ENCODE measurements around the gene PEAK3. TPM values are rescaled to one million over a fixed set of nuclear protein-coding genes. Genes with fewer than 3 reads are reported as not detected.

The PEAK3 gene
- total and polyA plus RNA-seq, 2 donors (not counting 1 experiment from before 2014, with no cell fraction given): 0.18 to 0.71 TPM

DNA sequence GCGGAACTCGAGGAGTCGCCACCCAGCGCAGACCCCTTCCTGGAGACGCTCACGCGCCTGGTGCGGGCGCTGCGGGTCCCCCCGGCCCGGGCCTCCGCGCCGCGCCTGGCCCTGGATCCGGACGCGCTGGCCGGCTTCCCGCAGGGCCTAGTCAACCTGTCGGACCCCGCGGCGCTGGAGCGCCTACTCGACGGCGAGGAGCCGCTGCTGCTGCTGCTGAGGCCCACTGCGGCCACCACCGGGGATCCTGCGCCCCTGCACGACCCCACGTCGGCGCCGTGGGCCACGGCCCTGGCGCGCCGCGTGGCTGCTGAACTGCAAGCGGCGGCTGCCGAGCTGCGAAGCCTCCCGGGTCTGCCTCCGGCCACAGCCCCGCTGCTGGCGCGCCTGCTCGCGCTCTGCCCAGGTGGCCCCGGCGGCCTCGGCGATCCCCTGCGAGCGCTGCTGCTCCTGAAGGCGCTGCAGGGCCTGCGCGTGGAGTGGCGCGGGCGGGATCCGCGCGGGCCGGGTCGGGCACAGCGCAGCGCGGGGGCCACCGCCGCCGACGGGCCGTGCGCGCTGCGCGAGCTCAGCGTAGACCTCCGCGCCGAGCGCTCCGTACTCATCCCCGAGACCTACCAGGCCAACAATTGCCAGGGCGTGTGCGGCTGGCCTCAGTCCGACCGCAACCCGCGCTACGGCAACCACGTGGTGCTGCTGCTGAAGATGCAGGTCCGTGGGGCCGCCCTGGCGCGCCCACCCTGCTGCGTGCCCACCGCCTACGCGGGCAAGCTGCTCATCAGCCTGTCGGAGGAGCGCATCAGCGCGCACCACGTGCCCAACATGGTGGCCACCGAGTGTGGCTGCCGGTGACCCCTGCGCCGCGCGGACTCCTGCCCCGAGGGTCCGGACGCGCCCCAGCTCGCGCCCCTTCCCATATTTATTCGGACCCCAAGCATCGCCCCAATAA lies 30.6 kb downstream of the PEAK3 start:
- H3K9me3 ChIP-seq (ENCODE audit: control extremely low read depth in 1 of 3, control insufficient read depth in 2 of 3, insufficient read depth in 1 of 3, low read length in 2 of 3): peaks cover 0 to 15% (median 0%) of the 10 kb centered on the region in 3 donors
- peak overlapping the region; percentile 26 for H3K27ac Mint-ChIP-seq
- intact Hi-C loops (cut with micrococcal nuclease): loop anchor here (2.0 to 5.0 kb wide), 2 partner anchors 15 to 36 kb away; partner anchors contain the start of genes PLEKHJ1 and SF3A2
- H3K27me3 ChIP-seq (replicated peaks in 1 of 4; ENCODE audit: control extremely low read depth in 1 of 4, control insufficient read depth in 3 of 4, insufficient read depth in 4 of 4, low read length in 3 of 4): peaks cover 0 to 38% (median 14%) of the 10 kb centered on the region in 4 experiments
- DNase-seq: peak; percentile 64
- H3K4me2 ChIP-seq (replicated peaks; ENCODE audit: low read depth, low read length, poor library complexity, severe bottlenecking): peak overlapping the region; percentile 100
- H3K27me3 Mint-ChIP-seq: no peaks in the 10 kb centered on the region
- ChIA-PET CTCF (interaction anchor here (0.9 to 6.3 kb wide), 6 partner anchors 11 to 95 kb away, joined by 3 to 63 read pairs (median 11); no protein-coding TSS in a partner anchor), POLR2A (interaction anchor here (0.6 to 8.8 kb wide), 6 partner anchors 9 to 24 kb away, joined by 3 to 134 read pairs (median 4); partner anchors contain the start of gene PLEKHJ1)
- peaks cover 8% of the 10 kb centered on the region for H3K79me2 ChIP-seq (ENCODE audit: control insufficient read depth, insufficient read depth, low read length)
- WGBS (ENCODE audit: insufficient coverage): 9% methylated on average over 125 of the region's 125 CpGs
- no peak overlapping the region for H3K27ac ChIP-seq (ENCODE audit: low read length in 2 of 2)
- peaks cover 31% of the 10 kb centered on the region for H3K4me1 Mint-ChIP-seq
- H3K9ac ChIP-seq (ENCODE audit: low read length): peak overlapping the region; percentile 72
- no peak for TF ChIP-seq EZH2 (IDR thresholded peaks at IDR 0.05; ENCODE audit: borderline replicate concordance, insufficient read depth, low read depth, low read length, poor library complexity, severe bottlenecking)
- TF ChIP-seq, protein P1, sequence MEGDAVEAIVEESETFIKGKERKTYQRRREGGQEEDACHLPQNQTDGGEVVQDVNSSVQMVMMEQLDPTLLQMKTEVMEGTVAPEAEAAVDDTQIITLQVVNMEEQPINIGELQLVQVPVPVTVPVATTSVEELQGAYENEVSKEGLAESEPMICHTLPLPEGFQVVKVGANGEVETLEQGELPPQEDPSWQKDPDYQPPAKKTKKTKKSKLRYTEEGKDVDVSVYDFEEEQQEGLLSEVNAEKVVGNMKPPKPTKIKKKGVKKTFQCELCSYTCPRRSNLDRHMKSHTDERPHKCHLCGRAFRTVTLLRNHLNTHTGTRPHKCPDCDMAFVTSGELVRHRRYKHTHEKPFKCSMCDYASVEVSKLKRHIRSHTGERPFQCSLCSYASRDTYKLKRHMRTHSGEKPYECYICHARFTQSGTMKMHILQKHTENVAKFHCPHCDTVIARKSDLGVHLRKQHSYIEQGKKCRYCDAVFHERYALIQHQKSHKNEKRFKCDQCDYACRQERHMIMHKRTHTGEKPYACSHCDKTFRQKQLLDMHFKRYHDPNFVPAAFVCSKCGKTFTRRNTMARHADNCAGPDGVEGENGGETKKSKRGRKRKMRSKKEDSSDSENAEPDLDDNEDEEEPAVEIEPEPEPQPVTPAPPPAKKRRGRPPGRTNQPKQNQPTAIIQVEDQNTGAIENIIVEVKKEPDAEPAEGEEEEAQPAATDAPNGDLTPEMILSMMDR (IDR thresholded peaks at IDR 0.05): no peak
- H3K4me1 ChIP-seq (ENCODE audit: control insufficient read depth in 2 of 2, insufficient read depth in 2 of 2, low read length in 2 of 2): peaks cover 40 to 49% of the 10 kb centered on the region in 2 donors
- H3K4me3 Mint-ChIP-seq: peak overlapping the region; percentile 88
- H3K4me3 ChIP-seq (ENCODE audit: control extremely low read depth in 1 of 5, extremely low read depth in 1 of 5, insufficient read depth in 1 of 5, low read depth in 2 of 5, low read length in 4 of 5): peak overlapping the region in 4 of 5 experiments; percentile 44 to 70 (median 58)
- peak overlapping the region; percentile 86 for H2AFZ ChIP-seq (ENCODE audit: insufficient read depth, low read depth, low read length, poor library complexity, severe bottlenecking)
- H4K20me1 ChIP-seq (ENCODE audit: control insufficient read depth, insufficient read depth, low read length, poor library complexity, severe bottlenecking): peaks cover 51% of the 10 kb centered on the region
- ATAC-seq (ENCODE audit: low read depth): peak; percentile 4
- peaks cover 0 to 22% of the 10 kb centered on the region in 2 experiments for H3K36me3 ChIP-seq (replicated peaks in 1 of 2; ENCODE audit: control extremely low read depth in 1 of 2, control insufficient read depth in 1 of 2, extremely low read depth in 1 of 2, insufficient read depth in 2 of 2, low read length in 1 of 2)
- H3K9me3 Mint-ChIP-seq (ENCODE audit: insufficient read depth): no peaks in the 10 kb centered on the region

Data from B cell (primary cell).